A172 (cell line): ENCODE data around the gene FGG. TPM values are rescaled to one million over a fixed set of nuclear protein-coding genes. Genes with fewer than 3 reads are reported as not detected.
"Not testable (repeated sequence)": the region's sequence is repeated elsewhere in the genome, so short reads cannot be mapped to it uniquely, and the experiment has no call there.

Source experiments
- DNase-seq: peaks from one replicate; pipeline ENCODE4 v3.0.0-alpha.2; 2015; ENCODE audit warnings: low spot score
- total RNA-seq: library from RNA; depleted of rRNA; stranded (reverse); fragments of >200 nt; shearing (Covaris generic); gene quantifications from 2 replicates; pipeline ENCODE4 v1.2.3, GENCODE V29; 2014

FGG gene
- total RNA-seq, 1 experiment from 2014 or later = not detected

GRCh38 chr4:154611833-154612232 lies 623 bp downstream of the FGG start:
- DNase-seq = no peak

DNA sequence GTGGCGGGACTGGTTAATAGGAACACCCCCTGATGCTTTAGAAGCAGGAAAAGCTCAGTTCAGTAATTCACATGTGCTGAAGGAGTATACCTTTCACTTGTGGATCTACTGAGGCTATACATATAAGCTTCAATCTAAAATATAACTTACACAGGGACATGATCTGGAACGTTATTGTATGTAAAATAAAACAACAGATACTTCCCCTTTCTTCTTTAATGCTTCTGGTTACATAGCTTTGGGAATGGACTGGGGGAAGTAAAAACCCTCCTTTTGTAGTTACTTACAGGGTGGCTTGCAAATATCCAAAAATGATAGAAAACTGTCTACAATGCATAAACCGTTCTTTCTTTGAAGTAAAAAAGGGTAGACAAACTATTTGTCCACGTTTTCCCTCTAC lies 1.9 kb downstream of the FGG start:
- no peak for DNase-seq

DNA sequence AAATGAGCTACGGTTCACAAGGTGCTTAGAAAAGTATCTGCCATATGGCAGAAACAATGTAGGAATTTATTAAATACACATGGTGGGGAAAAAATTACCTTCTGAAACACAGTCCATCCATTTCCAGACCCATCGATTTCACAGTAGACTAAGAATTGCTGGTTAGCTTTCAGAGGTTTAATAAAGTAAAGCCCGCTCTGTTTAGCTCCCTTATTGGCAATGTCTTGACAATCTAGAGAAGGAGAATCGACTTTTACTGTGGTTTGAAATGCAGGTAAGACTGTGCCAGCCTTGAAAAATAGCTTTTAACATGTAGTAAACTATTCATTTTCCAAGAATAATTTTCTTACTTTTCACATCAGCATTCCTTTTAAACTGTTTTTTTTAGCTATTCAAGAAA lies 2.9 kb downstream of the FGG start:
- no peak for DNase-seq

DNA sequence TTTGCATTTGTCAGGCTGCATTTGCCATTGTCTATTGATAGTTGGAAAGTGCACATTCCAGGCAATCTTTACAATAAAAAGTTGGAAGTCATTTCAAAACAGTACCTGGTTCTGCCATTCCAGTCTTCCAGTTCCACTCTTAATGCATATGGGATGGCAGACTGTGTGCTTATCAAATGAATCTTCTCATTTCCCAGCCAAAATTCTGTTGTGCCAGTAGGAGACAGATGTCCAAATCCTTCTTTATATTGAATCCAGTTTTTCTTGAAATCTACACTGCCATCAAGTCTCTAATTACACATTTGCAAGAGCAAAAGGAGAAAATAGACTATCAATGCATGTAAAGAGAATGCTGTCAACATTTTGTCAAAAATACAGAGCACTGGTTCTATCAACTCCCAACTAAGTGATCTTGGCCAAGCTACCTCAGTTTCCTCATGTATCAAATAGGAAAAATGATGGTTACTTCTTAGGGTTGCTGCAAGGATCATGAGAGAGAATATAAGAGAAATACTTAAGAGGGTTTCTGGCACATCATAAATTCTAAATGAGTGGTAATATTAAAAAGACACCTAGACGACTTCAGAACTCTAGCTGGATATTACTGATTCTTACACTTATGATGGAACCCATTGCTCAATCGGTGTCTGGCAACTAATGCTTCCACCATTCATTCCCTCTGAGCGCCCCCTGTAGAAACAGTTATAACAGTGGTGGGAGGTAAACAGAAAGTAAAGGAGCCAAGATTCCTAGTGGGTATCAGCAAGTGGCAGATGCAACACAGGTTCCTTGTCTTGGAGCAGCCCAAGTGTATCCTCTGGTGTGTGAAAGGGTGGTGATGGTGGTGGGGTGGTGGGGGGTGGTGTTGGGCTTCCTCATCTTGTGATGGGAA lies 3.8 kb downstream of the FGG start:
- DNase-seq = no peak

- DNase-seq = no peak
Observed at GRCh38 chr4:154606728-154607723, 5.4 kb downstream of the FGG start.

DNA sequence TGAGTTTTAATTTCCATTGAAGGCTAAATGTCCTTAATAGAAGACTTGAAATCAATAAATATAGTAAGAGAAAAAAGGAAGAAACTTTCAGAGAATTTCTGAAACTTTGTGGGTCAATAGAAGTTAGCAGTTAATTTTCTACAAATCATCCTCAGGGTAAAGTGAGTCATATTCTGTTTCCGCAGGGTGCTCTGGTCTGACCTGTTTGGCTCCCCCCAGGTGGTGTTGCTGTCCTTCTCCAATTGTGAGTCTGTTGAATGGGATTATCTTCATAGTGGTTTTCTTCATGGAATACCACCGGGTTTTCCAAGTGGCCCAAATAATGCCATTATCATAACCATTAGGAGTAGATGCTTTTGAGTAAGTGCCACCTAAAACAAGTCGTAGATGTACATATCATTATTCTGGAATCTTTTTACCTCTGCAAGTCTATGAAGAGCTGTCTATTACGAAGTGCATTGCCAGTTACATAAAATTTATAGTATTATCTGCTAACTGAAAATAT lies 7.7 kb downstream of the FGG start:
- DNase-seq = no peak

- DNase-seq = no peak
Observed at GRCh38 chr4:154603033-154603943, 9.2 kb downstream of the FGG start.

- DNase-seq = no peak
Observed at GRCh38 chr4:154602404-154603020, 9.9 kb downstream of the FGG start.

- no peak for DNase-seq
Observed at GRCh38 chr4:154597798-154598774, 14.4 kb downstream of the FGG start.

GRCh38 chr4:154597281-154597680 lies 15.2 kb downstream of the FGG start:
- not testable (repeated sequence) for DNase-seq

DNA sequence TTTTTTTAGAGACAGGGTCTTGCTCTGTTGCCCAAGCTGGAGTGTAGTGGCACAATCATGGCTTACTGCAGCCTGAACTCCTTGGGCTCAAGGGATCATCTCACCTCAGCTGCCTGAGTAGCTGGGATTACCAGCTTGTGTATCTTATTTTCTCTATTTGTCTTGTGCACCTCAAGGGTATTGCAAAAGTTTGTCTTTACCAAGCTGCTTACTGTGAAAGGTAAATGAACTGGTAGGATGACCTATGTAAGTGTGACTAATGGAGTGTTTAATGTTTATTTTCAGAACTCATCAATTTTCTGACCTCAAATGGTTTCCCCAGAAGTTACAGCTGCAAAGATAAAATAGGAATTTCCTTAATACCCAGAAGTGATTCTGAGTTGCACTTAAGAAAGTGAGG lies 16.6 kb downstream of the FGG start:
- DNase-seq = no peak

DNA sequence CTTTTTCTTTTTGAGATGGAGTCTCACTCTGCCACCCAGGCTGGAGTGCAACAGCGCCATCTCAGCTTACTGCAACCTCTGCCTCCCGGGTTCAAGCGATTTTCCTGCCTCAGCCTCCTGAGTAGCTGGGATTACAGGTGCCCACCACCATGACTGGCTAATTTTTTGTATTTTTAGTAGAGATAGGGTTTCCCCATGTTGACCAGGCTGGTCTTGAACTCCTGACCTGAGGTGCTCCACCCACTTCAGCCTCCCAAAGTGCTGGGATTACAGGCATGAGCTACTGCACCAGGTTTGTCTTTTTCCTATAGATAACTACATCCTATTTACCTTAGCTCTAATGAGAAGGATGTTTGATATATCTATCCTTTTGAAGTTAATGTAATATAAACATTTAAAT lies 18.1 kb downstream of the FGG start:
- not testable (repeated sequence) for DNase-seq

- no peak for DNase-seq
Observed at GRCh38 chr4:154593868-154594267, 18.6 kb downstream of the FGG start.

- no peak for DNase-seq
Observed at GRCh38 chr4:154591890-154592289, 20.6 kb downstream of the FGG start.

- no peak for DNase-seq
Observed at GRCh38 chr4:154590329-154591006, 22.0 kb downstream of the FGG start, which contains the start of gene FGA. FGA (minus strand) TSS chr4:154590742; CDS start chr4:154590687, 55 bp downstream.

GRCh38 chr4:154589296-154590197 lies 22.9 kb downstream of the FGG start:
- DNase-seq = no peak

GRCh38 chr4:154588198-154588597 lies 24.3 kb downstream of the FGG start:
- DNase-seq = no peak
